ENCODE results near the gene NAA10.

Gene NAA10

GRCh38 chrX:153948002-153948466, 13.2 kb upstream of the NAA10 start:
- no peak for DNase-seq

GRCh38 chrX:153947009-153947769, 12.4 kb upstream of the NAA10 start:
- DNase-seq, result peak; percentile 77

- DNase-seq, result no peak
These were observed 11.4 kb upstream of the NAA10 start for GRCh38 chrX:153945956-153946943.

- no peak for DNase-seq
These were observed 9.9 kb upstream of the NAA10 start for GRCh38 chrX:153944800-153945150.

- peak; percentile 62 for DNase-seq
These were observed 9.4 kb upstream of the NAA10 start, which contains the start of gene RENBP for GRCh38 chrX:153944140-153944799. TSS of gene RENBP (minus strand) at chrX:153944643. CDS start at chrX:153944610, 33 bp downstream.

GRCh38 chrX:153941336-153942252, 6.8 kb upstream of the NAA10 start:
- no peak for DNase-seq

GRCh38 chrX:153939573-153939972, 4.7 kb upstream of the NAA10 start:
- no peak for DNase-seq

GRCh38 chrX:153938226-153938786, 3.5 kb upstream of the NAA10 start:
- no peak for DNase-seq

GRCh38 chrX:153937056-153937455, 2.2 kb upstream of the NAA10 start:
- DNase-seq, result no peak

- no peak for DNase-seq
These were observed 552 bp upstream of the NAA10 start for GRCh38 chrX:153935326-153935851.

- no peak for DNase-seq
These were observed 582 bp downstream of the NAA10 start for GRCh38 chrX:153934148-153934761.

GRCh38 chrX:153933748-153934147, 1.1 kb downstream of the NAA10 start:
- no peak for DNase-seq

- DNase-seq, result no peak
These were observed 2.5 kb downstream of the NAA10 start for GRCh38 chrX:153932220-153932915.

- no peak for DNase-seq
These were observed 3.1 kb downstream of the NAA10 start for GRCh38 chrX:153931748-153932147.

- DNase-seq, result no peak
These were observed 3.7 kb downstream of the NAA10 start for GRCh38 chrX:153931151-153931550.

GRCh38 chrX:153930011-153930910, 4.6 kb downstream of the NAA10 start:
- DNase-seq, result no peak

- no peak for DNase-seq
These were observed 5.3 kb downstream of the NAA10 start for GRCh38 chrX:153929576-153929975.

GRCh38 chrX:153928846-153929245, 6.0 kb downstream of the NAA10 start:
- DNase-seq, result no peak
